Lung (tissue), 12 donors: Measurements from ENCODE around the gene PMIS2. TPM values are rescaled to one million over a fixed set of nuclear protein-coding genes. Genes with fewer than 3 reads are reported as not detected.

ENCODE experiments used
- ATAC-seq: fragments of 200-7000 bp; cut with Tn5 transposase; one replicate; pipeline ENCODE4 v1.9.1; 2020; ENCODE audit warnings: moderate number of reproducible peaks; ENCODE audit not compliant: insufficient read depth, low FRiP score
- DNase-seq, 3 donors: peaks; one replicate each; pipeline ENCODE4 v3.0.0-alpha.2; 2013 to 2017
- H3K27ac ChIP-seq, 2 donors: one replicate each; pipeline ENCODE4 v1.5.1; 2013; ENCODE audit warnings: mild to moderate bottlenecking in 2 of 2, moderate library complexity in 2 of 2, control low read depth in 1 of 2, inconsistent platforms in 1 of 2, low read depth in 1 of 2, low read length in 1 of 2
- H3K27me3 ChIP-seq, 3 donors: one replicate each; pipeline ENCODE4 v1.5.1; 2013; ENCODE audit warnings: low read length in 2 of 3; ENCODE audit not compliant: control insufficient read depth in 3 of 3, insufficient read depth in 3 of 3
- H3K36me3 ChIP-seq, 4 donors: one replicate each; pipeline ENCODE4 v1.5.1; 2013; ENCODE audit warnings: low read length in 4 of 4, mild to moderate bottlenecking in 1 of 4, moderate library complexity in 1 of 4; ENCODE audit not compliant: control insufficient read depth in 4 of 4, insufficient read depth in 4 of 4
- H3K4me1 ChIP-seq, 5 donors: one replicate each; pipeline ENCODE4 v1.5.1; 2013; ENCODE audit warnings: low read length in 5 of 5, mild to moderate bottlenecking in 2 of 5, moderate library complexity in 1 of 5; ENCODE audit not compliant: control insufficient read depth in 5 of 5, insufficient read depth in 5 of 5
- H3K4me3 ChIP-seq: one replicate; pipeline ENCODE4 v1.5.1; 2013; ENCODE audit warnings: mild to moderate bottlenecking, control low read depth, moderate library complexity
- H3K9ac ChIP-seq, 2 donors: one replicate each; pipeline ENCODE4 v1.5.1; 2013; ENCODE audit warnings: low read length in 2 of 2, control low read depth in 1 of 2; ENCODE audit not compliant: insufficient read depth in 1 of 2
- H3K9me3 ChIP-seq, 4 donors: one replicate each; pipeline ENCODE4 v1.5.1; 2013; ENCODE audit warnings: low read length in 3 of 4, mild to moderate bottlenecking in 1 of 4, moderate library complexity in 1 of 4; ENCODE audit not compliant: control insufficient read depth in 4 of 4, insufficient read depth in 3 of 4
- CTCF ChIP-seq: IDR thresholded peaks from 2 replicates; pipeline ENCODE4 v1.5.1; 2012; ENCODE audit warnings: mild to moderate bottlenecking; ENCODE audit errors: control extremely low read depth, extremely low read depth
- WGBS, 2 donors: extraction: QIAGEN DNeasy Blood & Tissue Kit; methylation state at CpG; one replicate each; pipeline ENCODE4 v1.1.7; 2013; 5-methylcytosine and 5-hydroxymethylcytosine counted together
- polyA plus RNA-seq, 2 donors: library from polyadenylated mRNA; stranded (reverse); fragments of 200-250 nt; gene quantifications; one replicate each; pipeline ENCODE4 v1.2.1, GENCODE V29; 2013
- total RNA-seq, 2 donors: library from RNA; depleted of rRNA in 1 of 2; stranded (reverse); fragments of >200 nt in 1 of 2; gene quantifications; one replicate each; pipeline ENCODE4 v1.2.1, GENCODE V29; 2014 to 2021
- donor health status: control.
- donor health status: control.
- donor health status: Bipolar disorder and iron deficiency.
- donor health status: healthy.
- donor health status: DM: yes; HTN: yes; CAD: no.

Gene PMIS2
- total and polyA plus RNA-seq, 4 donors: not detected

DNA sequence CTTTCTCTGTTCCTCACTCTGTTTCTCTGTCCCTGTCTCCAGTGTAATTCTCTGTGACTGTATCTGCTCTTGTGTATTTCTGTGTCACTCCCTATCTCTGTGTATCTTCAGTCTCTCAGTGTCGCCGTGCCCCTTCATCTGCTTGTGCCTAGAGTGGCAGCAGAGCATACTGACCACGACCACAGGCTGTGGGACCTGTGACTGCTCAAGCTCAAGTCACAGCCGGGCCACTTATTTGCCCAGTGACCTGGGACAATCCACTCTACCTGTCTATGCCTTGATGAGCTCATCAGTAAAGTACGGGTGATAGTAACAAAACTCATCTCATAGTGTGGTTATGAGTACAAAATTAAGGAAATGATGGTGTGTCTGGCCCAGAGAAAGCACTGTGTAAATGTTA is 31.9 kb upstream of the PMIS2 start:
- 67 to 83% methylated on average over 5 of the region's 5 CpGs for WGBS, 2 donors
- H3K27me3 ChIP-seq: peaks cover 3 to 16% (median 10%) of the 10 kb centered on the region in 3 donors
- no peak for DNase-seq
- no peak for ATAC-seq
- H3K4me1 ChIP-seq: peaks cover 0 to 10% (median 0%) of the 10 kb centered on the region in 5 donors
- H3K4me3 ChIP-seq: no peak overlapping the region
- H3K9me3 ChIP-seq: no peaks in the 10 kb centered on the region
- H3K9ac ChIP-seq: no peak overlapping the region
- no peak for TF ChIP-seq CTCF
- H3K27ac ChIP-seq: no peak overlapping the region
- no peaks in the 10 kb centered on the region for H3K36me3 ChIP-seq

DNA sequence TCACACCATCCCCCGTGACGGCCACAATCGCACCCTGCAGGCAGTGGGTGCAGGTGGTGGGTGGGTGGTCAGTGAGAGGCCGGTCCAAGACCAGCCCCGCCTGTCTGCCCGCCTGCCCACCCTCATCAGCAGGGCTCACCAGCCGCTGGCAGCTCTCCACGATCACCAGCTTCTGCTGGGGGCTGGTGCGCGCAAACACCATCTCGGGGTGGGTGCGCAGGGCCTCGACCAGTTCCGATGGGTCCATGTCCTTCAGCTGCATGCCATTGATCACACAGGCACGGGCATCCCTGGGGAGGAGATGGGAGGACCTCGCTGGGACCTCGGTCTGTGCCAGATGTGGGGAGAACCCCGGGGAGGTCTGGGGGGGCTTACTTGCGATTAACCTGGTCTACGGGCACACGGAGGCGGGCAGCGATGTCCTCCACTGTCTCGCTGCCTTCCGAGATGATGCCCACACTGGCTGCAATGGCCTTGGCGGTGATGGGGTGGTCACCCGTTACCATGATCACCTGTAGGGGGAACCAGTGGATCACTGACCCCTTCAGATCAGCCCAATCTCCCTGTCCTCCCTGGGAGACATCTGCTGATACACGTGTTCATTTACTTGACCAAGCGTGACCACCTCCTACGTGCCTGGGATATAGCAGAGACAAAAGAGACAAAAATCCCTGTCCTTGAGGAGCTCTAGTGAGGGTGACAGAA is 30.5 kb upstream of the PMIS2 start:
- peaks cover 0 to 10% (median 0%) of the 10 kb centered on the region in 5 donors for H3K4me1 ChIP-seq
- no peak for TF ChIP-seq CTCF
- H3K27me3 ChIP-seq: peaks cover 9 to 29% (median 10%) of the 10 kb centered on the region in 3 donors
- no peak overlapping the region for H3K9ac ChIP-seq
- no peak overlapping the region for H3K4me3 ChIP-seq
- 72 to 76% methylated on average over 30 of the region's 30 CpGs for WGBS, 2 donors
- no peaks in the 10 kb centered on the region for H3K9me3 ChIP-seq
- no peaks in the 10 kb centered on the region for H3K36me3 ChIP-seq
- no peak for ATAC-seq
- H3K27ac ChIP-seq: no peak overlapping the region
- no peak for DNase-seq

DNA sequence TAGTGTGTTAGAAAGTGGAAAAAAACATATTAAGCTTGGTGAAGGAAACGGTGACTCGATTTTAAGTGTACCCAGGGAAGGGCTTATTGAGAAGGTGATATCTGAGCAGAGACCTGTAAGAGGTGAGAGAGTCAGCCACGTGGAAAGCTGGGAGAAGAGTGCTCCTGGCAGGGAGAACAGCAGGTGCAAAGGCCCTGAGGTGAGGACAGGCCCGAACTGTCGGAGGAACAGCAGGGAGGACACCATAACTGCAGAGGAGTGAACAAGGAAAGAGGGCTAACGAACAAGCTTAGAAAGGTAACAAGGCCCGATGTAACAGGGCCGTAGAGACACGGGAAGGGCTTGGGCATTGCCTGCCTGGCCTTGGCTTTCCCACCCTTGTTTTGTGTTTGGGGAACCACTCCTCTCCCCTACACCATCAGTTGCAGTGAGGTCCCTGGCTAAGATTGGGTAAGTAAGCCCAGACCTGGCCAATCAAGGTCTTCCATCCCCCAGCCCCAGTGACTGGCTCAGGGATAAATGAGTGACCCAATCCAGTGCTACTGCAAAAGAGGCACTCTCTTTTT is 29.9 kb upstream of the PMIS2 start:
- TF ChIP-seq CTCF: no peak
- Histone ChIP-seq H3K9me3 (no peaks in the 10 kb centered on the region), H3K4me3 (no peak overlapping the region), H3K27me3 (peaks cover 10 to 32% (median 11%) of the 10 kb centered on the region in 3 donors), H3K36me3 (no peaks in the 10 kb centered on the region), H3K9ac (no peak overlapping the region), H3K27ac (no peak overlapping the region), H3K4me1 (peaks cover 0 to 10% (median 0%) of the 10 kb centered on the region in 5 donors)
- ATAC-seq (no peak), DNase-seq (no peak)
- 85 to 92% methylated on average over 9 of the region's 9 CpGs for WGBS, 2 donors
